ENCODE data around the gene RCC1. TPM values are rescaled to one million over a fixed set of nuclear protein-coding genes. Genes with fewer than 3 reads are reported as not detected.
A peak's percentile ranks its signal among the peaks of the same experiment; 100 is the strongest.

RCC1 gene
- total RNA-seq, 2 donors from 2014 or later = 10.1 to 23.4 TPM

- H3K27ac ChIP-seq = no peak overlapping the region
- no peaks in the 10 kb centered on the region for H3K9me3 ChIP-seq
- peaks cover 5 to 13% of the 10 kb centered on the region in 2 donors for H3K36me3 ChIP-seq (replicated peaks in 1 of 2; ENCODE audit: insufficient read depth in 1 of 2, low read depth in 2 of 2)
- no peak for TF ChIP-seq CTCF (IDR thresholded peaks at IDR 0.05)
- TF ChIP-seq POLR2A (IDR thresholded peaks at IDR 0.05) = no peak
- 92 to 100% methylated on average over 1 of the region's 1 CpG for WGBS, 2 donors
- no peak for DNase-seq
- H3K4me3 ChIP-seq = no peak overlapping the region
- intact Hi-C loops (cut with DNase I) = no loop called here
- no peak for ATAC-seq
- H3K4me1 ChIP-seq = peaks cover 21% of the 10 kb centered on the region
- H3K27me3 ChIP-seq = no peaks in the 10 kb centered on the region
Measured at GRCh38 chr1:28577052-28577678, 71.3 kb downstream of the RCC1 start.

- WGBS, 2 donors = 75 to 86% methylated on average over 6 of the region's 6 CpGs
- intact Hi-C loops (cut with DNase I) = no loop called here
- H3K4me1 ChIP-seq = peaks cover 21% of the 10 kb centered on the region
- H3K36me3 ChIP-seq (replicated peaks in 1 of 2; ENCODE audit: insufficient read depth in 1 of 2, low read depth in 2 of 2) = peaks cover 5 to 13% of the 10 kb centered on the region in 2 donors
- H3K27me3 ChIP-seq = no peaks in the 10 kb centered on the region
- no peaks in the 10 kb centered on the region for H3K9me3 ChIP-seq
- no peak overlapping the region for H3K4me3 ChIP-seq
- DNase-seq (no peak), ATAC-seq (no peak)
- TF ChIP-seq CTCF (IDR thresholded peaks at IDR 0.05) = peak in 1 of 7 experiments; percentile 8
- peak in 1 of 3 donors; percentile 4 for TF ChIP-seq POLR2A (IDR thresholded peaks at IDR 0.05)
- H3K27ac ChIP-seq = no peak overlapping the region
Measured at GRCh38 chr1:28577738-28578536, 72.1 kb downstream of the RCC1 start.

- Histone ChIP-seq H3K4me1 (peaks cover 21% of the 10 kb centered on the region), H3K36me3 (replicated peaks in 1 of 2; ENCODE audit: insufficient read depth in 1 of 2, low read depth in 2 of 2) (peaks cover 5 to 13% of the 10 kb centered on the region in 2 donors), H3K9me3 (no peaks in the 10 kb centered on the region), H3K27me3 (no peaks in the 10 kb centered on the region), H3K27ac (no peak overlapping the region), H3K4me3 (no peak overlapping the region)
- intact Hi-C loops (cut with DNase I) = no loop called here
- no peak for DNase-seq
- WGBS, 2 donors = 72 to 82% methylated on average over 6 of the region's 6 CpGs
- TF ChIP-seq POLR2A (IDR thresholded peaks at IDR 0.05) (no peak), CTCF (IDR thresholded peaks at IDR 0.05) (no peak)
- ATAC-seq = no peak
Measured at GRCh38 chr1:28578696-28579218, 72.9 kb downstream of the RCC1 start.

GRCh38 chr1:28579401-28579800, 73.6 kb downstream of the RCC1 start:
- no peak for ATAC-seq
- no peak overlapping the region for H3K27ac ChIP-seq
- H3K27me3 ChIP-seq = no peaks in the 10 kb centered on the region
- DNase-seq = no peak
- no peaks in the 10 kb centered on the region for H3K9me3 ChIP-seq
- H3K36me3 ChIP-seq (replicated peaks in 1 of 2; ENCODE audit: insufficient read depth in 1 of 2, low read depth in 2 of 2) = peaks cover 5 to 13% of the 10 kb centered on the region in 2 donors
- peaks cover 21% of the 10 kb centered on the region for H3K4me1 ChIP-seq
- WGBS, 2 donors = 81 to 93% methylated on average over 1 of the region's 1 CpG
- no peak for TF ChIP-seq CTCF (IDR thresholded peaks at IDR 0.05)
- no peak for TF ChIP-seq POLR2A (IDR thresholded peaks at IDR 0.05)
- intact Hi-C loops (cut with DNase I) = no loop called here
- no peak overlapping the region for H3K4me3 ChIP-seq
